ENCODE measurements around the gene LAMA5. TPM values are rescaled to one million over a fixed set of nuclear protein-coding genes. Genes with fewer than 3 reads are reported as not detected.

The LAMA5 gene
- total and polyA plus RNA-seq, 2 experiments from 2014 or later, result 71.3 to 252 TPM

DNA sequence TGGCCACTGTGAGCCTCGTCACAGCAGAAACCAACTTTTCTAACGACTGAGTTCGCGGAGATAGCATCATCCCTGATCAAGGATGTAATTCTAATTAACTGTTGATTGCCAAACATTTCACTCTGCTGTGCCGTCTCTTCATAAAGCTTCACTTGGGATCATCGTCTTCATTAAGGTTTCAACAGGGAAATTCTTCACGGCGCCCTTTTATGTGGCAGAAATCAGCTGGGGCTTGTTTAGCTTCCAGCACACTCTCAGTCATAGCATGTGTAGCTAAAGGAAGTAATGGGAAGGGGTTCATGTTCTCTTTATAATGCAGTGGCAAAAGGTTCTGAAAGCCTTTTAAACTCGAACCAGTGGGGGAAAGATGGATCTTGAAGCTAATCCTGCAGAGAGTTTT is 73.2 kb downstream of the LAMA5 start:
- TF ChIP-seq, protein P1, sequence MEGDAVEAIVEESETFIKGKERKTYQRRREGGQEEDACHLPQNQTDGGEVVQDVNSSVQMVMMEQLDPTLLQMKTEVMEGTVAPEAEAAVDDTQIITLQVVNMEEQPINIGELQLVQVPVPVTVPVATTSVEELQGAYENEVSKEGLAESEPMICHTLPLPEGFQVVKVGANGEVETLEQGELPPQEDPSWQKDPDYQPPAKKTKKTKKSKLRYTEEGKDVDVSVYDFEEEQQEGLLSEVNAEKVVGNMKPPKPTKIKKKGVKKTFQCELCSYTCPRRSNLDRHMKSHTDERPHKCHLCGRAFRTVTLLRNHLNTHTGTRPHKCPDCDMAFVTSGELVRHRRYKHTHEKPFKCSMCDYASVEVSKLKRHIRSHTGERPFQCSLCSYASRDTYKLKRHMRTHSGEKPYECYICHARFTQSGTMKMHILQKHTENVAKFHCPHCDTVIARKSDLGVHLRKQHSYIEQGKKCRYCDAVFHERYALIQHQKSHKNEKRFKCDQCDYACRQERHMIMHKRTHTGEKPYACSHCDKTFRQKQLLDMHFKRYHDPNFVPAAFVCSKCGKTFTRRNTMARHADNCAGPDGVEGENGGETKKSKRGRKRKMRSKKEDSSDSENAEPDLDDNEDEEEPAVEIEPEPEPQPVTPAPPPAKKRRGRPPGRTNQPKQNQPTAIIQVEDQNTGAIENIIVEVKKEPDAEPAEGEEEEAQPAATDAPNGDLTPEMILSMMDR (IDR thresholded peaks at IDR 0.05; ENCODE audit: poor library complexity), result no peak
- TF ChIP-seq EZH2 (IDR thresholded peaks at IDR 0.05; ENCODE audit: borderline replicate concordance) (no peak), EZH2phosphoT487 (IDR thresholded peaks at IDR 0.05; ENCODE audit: low read depth, severe bottlenecking, unreplicated experiment) (no peak)
- Histone ChIP-seq H3K4me3 (no peak overlapping the region), H3K4me1 (ENCODE audit: insufficient read depth) (no peaks in the 10 kb centered on the region), H3K27ac (no peak overlapping the region), H2AFZ (no peak overlapping the region), H4K20me1 (ENCODE audit: insufficient read depth, poor library complexity, severe bottlenecking) (no peaks in the 10 kb centered on the region), H3K4me2 (no peak overlapping the region), H3K27me3 (no peaks in the 10 kb centered on the region), H3K79me2 (no peaks in the 10 kb centered on the region), H3K9me2 (replicated peaks; ENCODE audit: insufficient read depth) (no peaks in the 10 kb centered on the region), H3K9me3 (ENCODE audit: low read depth) (no peaks in the 10 kb centered on the region), H3K36me3 (replicated peaks; ENCODE audit: insufficient read depth, low read depth) (no peaks in the 10 kb centered on the region)
- DNase-seq (ENCODE audit: low spot score), result no peak
- WGBS (ENCODE audit: low lambda C conversion rate, missing lambda C conversion rate), result 90% methylated on average over 9 of the region's 9 CpGs

DNA sequence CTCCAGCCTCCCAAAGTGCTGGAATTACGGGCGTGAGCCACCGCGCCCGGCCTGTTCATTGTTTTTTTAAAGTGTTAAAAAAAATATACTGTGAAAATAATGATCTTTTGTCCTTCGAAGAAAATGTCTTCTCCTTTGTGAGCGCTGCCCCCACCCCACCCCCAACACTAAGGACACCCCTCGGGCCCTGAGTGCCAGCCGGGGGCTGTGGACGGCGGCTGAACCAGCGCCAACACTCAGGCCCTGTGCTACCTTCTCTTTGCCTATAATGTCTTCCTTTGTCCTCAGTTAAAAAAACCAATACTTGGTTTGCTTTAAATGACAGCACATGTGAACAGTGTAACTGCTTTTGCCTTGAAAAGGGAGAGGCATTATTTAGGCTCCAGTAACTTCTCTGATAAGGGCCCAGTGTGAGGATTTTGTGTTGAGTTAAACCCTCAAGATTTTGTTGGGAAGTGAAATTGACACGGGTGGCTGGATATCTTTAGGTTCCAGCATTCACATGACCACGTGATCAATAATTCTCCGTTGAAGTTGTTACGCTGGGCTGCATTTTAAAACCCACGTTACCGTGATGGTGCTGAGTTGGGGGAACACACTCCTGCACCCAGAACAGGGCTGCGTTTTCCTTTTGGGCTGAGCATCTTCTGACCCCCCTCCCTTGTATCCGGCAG is 73.9 kb downstream of the LAMA5 start:
- TF ChIP-seq EZH2phosphoT487 (IDR thresholded peaks at IDR 0.05; ENCODE audit: low read depth, severe bottlenecking, unreplicated experiment), result no peak
- TF ChIP-seq, protein P1 (IDR thresholded peaks at IDR 0.05; ENCODE audit: poor library complexity), result no peak
- TF ChIP-seq EZH2 (IDR thresholded peaks at IDR 0.05; ENCODE audit: borderline replicate concordance), result no peak
- H3K36me3 ChIP-seq (replicated peaks; ENCODE audit: insufficient read depth, low read depth), result no peaks in the 10 kb centered on the region
- WGBS (ENCODE audit: low lambda C conversion rate, missing lambda C conversion rate), result 96% methylated on average over 20 of the region's 20 CpGs

DNA sequence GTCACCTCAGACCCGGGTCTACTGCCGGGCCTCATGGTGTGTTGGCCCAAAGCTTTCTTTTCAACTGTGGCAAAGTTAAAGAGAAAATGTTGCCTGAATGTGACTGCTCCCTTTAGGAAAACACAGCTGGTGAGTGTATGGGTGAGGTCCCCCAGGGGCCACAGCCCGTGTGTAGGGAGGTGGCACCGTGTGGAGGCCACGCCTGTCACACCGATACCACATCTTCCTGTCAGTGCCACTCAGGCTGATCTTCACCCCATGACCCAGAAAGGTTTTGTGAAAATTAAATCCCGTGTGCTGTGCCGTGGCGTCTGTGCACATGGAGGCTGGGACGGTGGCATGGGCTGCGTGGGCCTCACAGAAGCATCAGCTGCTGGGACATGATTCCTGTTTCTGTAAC is 75.0 kb downstream of the LAMA5 start:
- Histone ChIP-seq H2AFZ (no peak overlapping the region), H3K4me2 (no peak overlapping the region), H4K20me1 (ENCODE audit: insufficient read depth, poor library complexity, severe bottlenecking) (no peaks in the 10 kb centered on the region), H3K79me2 (no peaks in the 10 kb centered on the region), H3K9me3 (ENCODE audit: low read depth) (no peaks in the 10 kb centered on the region), H3K36me3 (replicated peaks; ENCODE audit: insufficient read depth, low read depth) (no peaks in the 10 kb centered on the region), H3K4me1 (ENCODE audit: insufficient read depth) (no peaks in the 10 kb centered on the region), H3K4me3 (no peak overlapping the region), H3K9me2 (replicated peaks; ENCODE audit: insufficient read depth) (no peaks in the 10 kb centered on the region), H3K27me3 (no peaks in the 10 kb centered on the region), H3K27ac (no peak overlapping the region)
- over 99% methylated on average over 11 of the region's 11 CpGs for WGBS (ENCODE audit: low lambda C conversion rate, missing lambda C conversion rate)
- TF ChIP-seq EZH2phosphoT487 (IDR thresholded peaks at IDR 0.05; ENCODE audit: low read depth, severe bottlenecking, unreplicated experiment), result no peak
- no peak for TF ChIP-seq EZH2 (IDR thresholded peaks at IDR 0.05; ENCODE audit: borderline replicate concordance)
- TF ChIP-seq, protein P1 (IDR thresholded peaks at IDR 0.05; ENCODE audit: poor library complexity), result no peak
- DNase-seq (ENCODE audit: low spot score), result no peak

More for the DNA sequence above, 73.9 kb downstream of the LAMA5 start:
- Histone ChIP-seq H3K9me3 (ENCODE audit: low read depth) (no peaks in the 10 kb centered on the region), H3K9me2 (replicated peaks; ENCODE audit: insufficient read depth) (no peaks in the 10 kb centered on the region), H3K4me1 (ENCODE audit: insufficient read depth) (no peaks in the 10 kb centered on the region), H3K4me2 (no peak overlapping the region), H3K4me3 (no peak overlapping the region), H3K79me2 (no peaks in the 10 kb centered on the region), H3K27me3 (no peaks in the 10 kb centered on the region), H3K27ac (no peak overlapping the region), H4K20me1 (ENCODE audit: insufficient read depth, poor library complexity, severe bottlenecking) (no peaks in the 10 kb centered on the region), H2AFZ (no peak overlapping the region)
- no peak for DNase-seq (ENCODE audit: low spot score)
